Right atrium auricular region (tissue), 2 donors: ENCODE results near the gene POC1A. TPM values are rescaled to one million over a fixed set of nuclear protein-coding genes. Genes with fewer than 3 reads are reported as not detected.
A peak's percentile ranks its signal among the peaks of the same experiment; 100 is the strongest.

Experiments used
- DNase-seq: peaks from one replicate; pipeline ENCODE4 v3.0.0-alpha.2; 2019; ENCODE audit warnings: low spot score
- H3K27ac ChIP-seq, 2 donors: fragments of 200-600 bp; sonication (generic); 1 replicate in 1 of 2; 2 replicates in 1 of 2; pipeline ENCODE4 v1.5.1; 2016 to 2019
- H3K27me3 ChIP-seq, 2 donors: fragments of 200-600 bp; sonication (generic); one replicate each; pipeline versions ENCODE4 v1.5.1 to v1.6.0; 2017 to 2019
- H3K36me3 ChIP-seq: fragments of 200-600 bp; sonication (generic); one replicate; pipeline ENCODE4 v1.5.1; 2016
- H3K4me1 ChIP-seq, 2 donors: fragments of 200-600 bp; sonication (generic); one replicate each; pipeline versions ENCODE4 v1.5.1 to v1.6.0; 2017 to 2019
- H3K4me3 ChIP-seq, 2 donors: fragments of 200-600 bp; sonication (generic); 1 replicate in 1 of 2; 2 replicates in 1 of 2; pipeline ENCODE4 v1.5.1; 2017 to 2019; ENCODE audit warnings: mild to moderate bottlenecking in 1 of 2, moderate library complexity in 1 of 2
- H3K9me3 ChIP-seq, 2 donors: fragments of 200-600 bp; sonication (generic); one replicate each; pipeline ENCODE4 v1.5.1; 2019
- CTCF ChIP-seq, 2 donors: fragments of 200-600 bp; sonication (generic); IDR thresholded peaks; one replicate each; pipeline ENCODE4 v1.5.1; 2019; ENCODE audit warnings: antibody characterized with exemption in 2 of 2
- total RNA-seq, 2 donors: library from RNA; depleted of rRNA; stranded (reverse); fragments of >200 nt; gene quantifications; one replicate each; pipeline ENCODE4 v1.1.0, GENCODE V29; 2016

The POC1A gene
- total RNA-seq, 2 donors from 2014 or later = 0.47 to 0.78 TPM

GRCh38 chr3:52078781-52079560, 75.3 kb downstream of the POC1A start:
- Histone ChIP-seq H3K27me3 (no peaks in the 10 kb centered on the region), H3K4me1 (peaks cover 0 to 14% of the 10 kb centered on the region in 2 donors), H3K4me3 (no peak overlapping the region), H3K36me3 (no peaks in the 10 kb centered on the region), H3K9me3 (no peaks in the 10 kb centered on the region), H3K27ac (no peak overlapping the region)
- no peak for DNase-seq
- no peak for TF ChIP-seq CTCF (IDR thresholded peaks at IDR 0.05)

GRCh38 chr3:52077925-52078324, 76.3 kb downstream of the POC1A start:
- TF ChIP-seq CTCF (IDR thresholded peaks at IDR 0.05) = no peak
- DNase-seq = no peak
- Histone ChIP-seq H3K27me3 (no peaks in the 10 kb centered on the region), H3K9me3 (no peaks in the 10 kb centered on the region), H3K4me1 (peaks cover 0 to 18% of the 10 kb centered on the region in 2 donors), H3K4me3 (no peak overlapping the region), H3K36me3 (no peaks in the 10 kb centered on the region), H3K27ac (peak overlapping the region; percentile 22 to 26)

- no peak for TF ChIP-seq CTCF (IDR thresholded peaks at IDR 0.05)
- Histone ChIP-seq H3K36me3 (no peaks in the 10 kb centered on the region), H3K4me3 (no peak overlapping the region), H3K9me3 (no peaks in the 10 kb centered on the region), H3K27ac (peak overlapping the region; percentile 22 to 26), H3K27me3 (no peaks in the 10 kb centered on the region), H3K4me1 (peaks cover 0 to 19% of the 10 kb centered on the region in 2 donors)
- DNase-seq = no peak
Observed at GRCh38 chr3:52076896-52077780, 77.1 kb downstream of the POC1A start.

- no peak for DNase-seq
- no peaks in the 10 kb centered on the region for H3K27me3 ChIP-seq
- H3K27ac ChIP-seq = peak overlapping the region in 1 of 2 donors; percentile 24
- peaks cover 0 to 45% of the 10 kb centered on the region in 2 donors for H3K4me1 ChIP-seq
- no peaks in the 10 kb centered on the region for H3K36me3 ChIP-seq
- no peak for TF ChIP-seq CTCF (IDR thresholded peaks at IDR 0.05)
- no peaks in the 10 kb centered on the region for H3K9me3 ChIP-seq
- H3K4me3 ChIP-seq = no peak overlapping the region
Observed at GRCh38 chr3:52073490-52073889, 80.7 kb downstream of the POC1A start.

GRCh38 chr3:52072471-52072870, 81.8 kb downstream of the POC1A start:
- DNase-seq = no peak
- no peaks in the 10 kb centered on the region for H3K9me3 ChIP-seq
- no peaks in the 10 kb centered on the region for H3K27me3 ChIP-seq
- TF ChIP-seq CTCF (IDR thresholded peaks at IDR 0.05) = no peak
- peaks cover 0 to 40% of the 10 kb centered on the region in 2 donors for H3K4me1 ChIP-seq
- H3K27ac ChIP-seq = peak overlapping the region in 1 of 2 donors; percentile 4
- no peak overlapping the region for H3K4me3 ChIP-seq
- no peaks in the 10 kb centered on the region for H3K36me3 ChIP-seq
